GM23248 (cell line): ENCODE results near the gene FBXO34. TPM values are rescaled to one million over a fixed set of nuclear protein-coding genes. Genes with fewer than 3 reads are reported as not detected.

Source experiments
- DNase-seq: peaks from one replicate; pipeline ENCODE4 v3.0.0-alpha.2; 2015
- H2AFZ ChIP-seq: fragments of 200-600 bp; sonication (generic); 2 replicates; pipeline ENCODE4 v1.6.1; 2016; ENCODE audit warnings: antibody characterized with exemption
- H3F3A ChIP-seq: fragments of 200-600 bp; sonication (generic); 2 replicates; pipeline ENCODE4 v1.6.1; 2016; ENCODE audit warnings: mild to moderate bottlenecking, antibody characterized with exemption, mixed run types; ENCODE audit not compliant: insufficient read depth
- H3K27ac ChIP-seq: fragments of 200-600 bp; sonication (generic); 2 replicates; pipeline ENCODE4 v1.5.1; 2016; ENCODE audit warnings: mild to moderate bottlenecking
- H3K27me3 ChIP-seq: fragments of 200-600 bp; sonication (generic); replicated peaks from 2 replicates; pipeline ENCODE4 v1.6.1; 2016; ENCODE audit warnings: mild to moderate bottlenecking; ENCODE audit not compliant: insufficient read depth
- H3K36me3 ChIP-seq: fragments of 200-600 bp; sonication (generic); 2 replicates; pipeline ENCODE4 v1.6.1; 2016; ENCODE audit warnings: low read depth, mild to moderate bottlenecking
- H3K4me1 ChIP-seq: fragments of 200-600 bp; sonication (generic); 2 replicates; pipeline ENCODE4 v1.6.1; 2016; ENCODE audit warnings: mild to moderate bottlenecking; ENCODE audit not compliant: insufficient read depth
- H3K4me2 ChIP-seq: fragments of 200-600 bp; sonication (generic); one replicate; pipeline ENCODE4 v1.6.1; 2016; ENCODE audit warnings: mild to moderate bottlenecking; ENCODE audit not compliant: unreplicated experiment
- H3K4me3 ChIP-seq: fragments of 200-600 bp; sonication (generic); 2 replicates; pipeline ENCODE4 v1.5.1; 2016; ENCODE audit warnings: mild to moderate bottlenecking
- H3K79me2 ChIP-seq: fragments of 200-600 bp; sonication (generic); 2 replicates; pipeline ENCODE4 v1.6.1; 2016; ENCODE audit warnings: mild to moderate bottlenecking; ENCODE audit not compliant: insufficient read depth
- H3K9ac ChIP-seq: fragments of 200-600 bp; sonication (generic); 2 replicates; pipeline ENCODE4 v1.6.1; 2016; ENCODE audit warnings: mild to moderate bottlenecking
- H3K9me2 ChIP-seq: fragments of 200-600 bp; sonication (generic); 2 replicates; pipeline ENCODE4 v1.6.1; 2016; ENCODE audit warnings: mixed run types, mild to moderate bottlenecking, moderate library complexity; ENCODE audit not compliant: insufficient read depth
- H3K9me3 ChIP-seq: fragments of 200-600 bp; sonication (generic); one replicate; pipeline ENCODE4 v1.6.1; 2017; ENCODE audit warnings: low read depth
- H4K20me1 ChIP-seq: fragments of 200-600 bp; sonication (generic); 2 replicates; pipeline ENCODE4 v1.6.0; 2016; ENCODE audit not compliant: insufficient read depth
- EZH2 ChIP-seq: fragments of 200-600 bp; sonication (generic); IDR thresholded peaks from 2 replicates; pipeline ENCODE4 v1.6.1; 2018; ENCODE audit warnings: antibody characterized with exemption, mild to moderate bottlenecking; ENCODE audit not compliant: insufficient read depth, poor library complexity, severe bottlenecking
- EZH2phosphoT487 ChIP-seq: fragments of 200-600 bp; sonication (generic); IDR thresholded peaks from 2 replicates; pipeline ENCODE4 v1.6.1; 2018; ENCODE audit warnings: antibody characterized with exemption, moderate library complexity, mild to moderate bottlenecking, low read depth; ENCODE audit not compliant: insufficient read depth
- WGBS, 2 experiments: methylation state at CpG; one replicate each; pipeline ENCODE4 v1.1.6; 2015 to 2017; ENCODE audit warnings: low lambda C conversion rate in 2 of 2, low coverage in 1 of 2; ENCODE audit errors: missing lambda C conversion rate in 2 of 2; 5-methylcytosine and 5-hydroxymethylcytosine counted together
- in situ Hi-C: fragments of 300-500 bp; cut with MboI; formaldehyde crosslinking; loops from 2 replicates; pipeline ENCODE4 v1.15.0; 2020
- polyA plus RNA-seq: library from polyadenylated mRNA; unstranded; fragments of >200 nt; fragmentation: Nextera tagmentation; extraction: Ambion mirVana; gene quantifications from 2 replicates; pipeline ENCODE4 v1.2.1, GENCODE V29; 2016
- total RNA-seq: library from RNA; depleted of rRNA; stranded (reverse); fragments of >200 nt; shearing (Covaris generic); gene quantifications from 2 replicates; pipeline ENCODE4 v1.2.3, GENCODE V29; 2014

Gene FBXO34
- total and polyA plus RNA-seq, 2 experiments from 2014 or later, result 10.2 to 10.5 TPM

GRCh38 chr14:55288439-55288838 is 17.2 kb downstream of the FBXO34 start:
- H2AFZ ChIP-seq, result no peak overlapping the region
- TF ChIP-seq EZH2phosphoT487, result no peak
- TF ChIP-seq EZH2, result no peak
- H3K9me3 ChIP-seq, result no peaks in the 10 kb centered on the region
- H3K4me1 ChIP-seq, result no peaks in the 10 kb centered on the region; the same call in 1 of the 2 replicates
- H3K4me3 ChIP-seq, result no peak overlapping the region
- 82 to 83% methylated on average over 6 of the region's 6 CpGs for WGBS, 2 experiments
- in situ Hi-C loops, result no loop called here
- no peak overlapping the region for H3K4me2 ChIP-seq
- no peaks in the 10 kb centered on the region for H3K27me3 ChIP-seq
- H3K27ac ChIP-seq, result no peak overlapping the region
- no peak for DNase-seq
- peaks cover 98% of the 10 kb centered on the region for H3K79me2 ChIP-seq
- no peaks in the 10 kb centered on the region for H3K36me3 ChIP-seq
- no peaks in the 10 kb centered on the region for H3K9me2 ChIP-seq
- no peak overlapping the region for H3K9ac ChIP-seq
- H3F3A ChIP-seq, result no peaks in the 10 kb centered on the region
- peaks cover 8% of the 10 kb centered on the region; the same call in 1 of the 2 replicates for H4K20me1 ChIP-seq

GRCh38 chr14:55291480-55292081 is 20.4 kb downstream of the FBXO34 start:
- Histone ChIP-seq H4K20me1 (0 out of 2 replicates have a peak, but pooled peaks cover 9% of the 10 kb centered on the region), H3K9ac (no peak overlapping the region), H3F3A (no peaks in the 10 kb centered on the region), H3K79me2 (peaks cover 96% of the 10 kb centered on the region), H3K4me3 (no peak overlapping the region), H3K9me3 (no peaks in the 10 kb centered on the region), H3K27ac (no peak overlapping the region), H3K4me1 (no peaks in the 10 kb centered on the region), H3K36me3 (no peaks in the 10 kb centered on the region), H3K27me3 (no peaks in the 10 kb centered on the region), H3K4me2 (no peak overlapping the region), H3K9me2 (no peaks in the 10 kb centered on the region), H2AFZ (no peak overlapping the region)
- in situ Hi-C loops, result no loop called here
- TF ChIP-seq EZH2, result no peak
- TF ChIP-seq EZH2phosphoT487, result no peak
- WGBS, 2 experiments, result 96 to 100% methylated on average over 3 of the region's 3 CpGs
- DNase-seq, result no peak

DNA sequence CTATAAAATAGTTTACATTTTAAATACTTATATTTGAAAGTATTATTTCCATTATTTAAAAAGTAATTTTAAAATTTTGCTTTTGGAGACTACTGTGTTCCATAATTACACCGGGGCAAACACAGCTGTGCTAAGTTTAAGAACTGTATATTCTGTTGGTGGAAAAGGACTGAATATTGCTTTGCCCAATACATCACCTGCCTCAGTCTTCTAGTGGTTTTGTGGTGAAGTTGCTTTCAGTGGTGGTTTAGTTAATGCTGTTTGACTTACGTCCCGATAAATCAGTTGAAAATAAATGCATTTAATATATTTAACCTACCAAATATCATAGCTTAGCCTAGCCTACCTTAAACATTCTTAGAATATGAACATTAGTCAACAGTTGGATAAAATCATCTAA is 23.4 kb downstream of the FBXO34 start:
- no peak for TF ChIP-seq EZH2phosphoT487
- no peak for TF ChIP-seq EZH2
- Histone ChIP-seq H3K4me2 (no peak overlapping the region), H3K4me3 (no peak overlapping the region), H3K36me3 (0 out of 2 replicates have a peak, but pooled peaks cover 3% of the 10 kb centered on the region), H3K9me3 (no peaks in the 10 kb centered on the region), H3K27ac (no peak overlapping the region), H3K4me1 (no peaks in the 10 kb centered on the region), H3K79me2 (peaks cover 91% of the 10 kb centered on the region), H3K27me3 (no peaks in the 10 kb centered on the region), H3K9ac (no peak overlapping the region), H3F3A (no peaks in the 10 kb centered on the region), H4K20me1 (0 out of 2 replicates have a peak, but pooled peaks cover 3% of the 10 kb centered on the region), H2AFZ (no peak overlapping the region), H3K9me2 (no peaks in the 10 kb centered on the region)
- in situ Hi-C loops, result no loop called here
- no peak for DNase-seq
- WGBS, 2 experiments, result 97 to 98% methylated on average over 3 of the region's 3 CpGs

DNA sequence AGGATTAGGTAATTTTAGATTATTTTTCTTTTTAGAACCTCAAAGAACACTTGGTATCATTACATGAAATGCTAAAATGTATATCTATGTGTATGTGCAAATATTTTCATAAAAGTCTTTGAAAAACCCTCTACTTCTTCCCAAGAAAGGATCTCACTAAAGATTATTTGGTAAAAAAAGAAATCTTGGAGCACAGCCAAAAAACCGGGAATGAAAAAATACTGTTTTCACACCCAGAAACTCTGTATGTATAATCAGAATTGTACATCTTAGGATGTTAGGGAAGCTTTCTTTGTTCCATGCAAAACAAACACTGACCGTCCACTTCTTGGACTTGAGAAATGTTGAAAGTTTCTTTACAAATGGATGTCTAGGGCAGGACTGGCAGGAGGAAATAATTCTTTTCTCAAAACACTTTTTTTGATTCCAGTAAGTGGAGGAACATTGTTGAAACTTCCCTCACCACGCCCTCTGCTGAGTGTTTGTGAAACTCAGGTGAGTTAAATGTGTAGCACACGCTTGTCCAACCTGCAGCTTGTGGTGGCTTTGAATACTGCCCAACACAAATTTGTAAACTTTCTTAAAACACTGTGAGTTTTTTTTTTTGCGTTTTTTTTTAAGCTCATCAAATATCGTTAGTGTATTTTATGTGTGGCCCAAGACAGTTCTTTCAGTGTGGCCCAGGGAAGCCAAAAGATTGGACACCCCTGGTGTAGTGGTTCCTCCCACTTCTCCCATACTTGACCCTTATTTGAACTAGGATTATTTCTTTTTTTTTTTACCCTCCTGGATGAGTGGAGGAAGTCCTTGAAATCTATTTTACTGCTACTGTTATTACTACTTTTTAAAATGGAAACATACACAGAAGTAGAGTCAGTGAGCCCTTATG is 26.6 kb downstream of the FBXO34 start:
- no peaks in the 10 kb centered on the region for H3K27me3 ChIP-seq
- H3K4me2 ChIP-seq, result no peak overlapping the region
- peaks cover 7% of the 10 kb centered on the region; the same call in 1 of the 2 replicates for H3K4me1 ChIP-seq
- in situ Hi-C loops, result no loop called here
- H3K4me3 ChIP-seq, result no peak overlapping the region
- H3K9me3 ChIP-seq, result no peaks in the 10 kb centered on the region
- no peaks in the 10 kb centered on the region for H3F3A ChIP-seq
- H3K9ac ChIP-seq, result no peak overlapping the region
- 78 to 82% methylated on average over 5 to 6 of the region's 6 CpGs for WGBS, 2 experiments
- no peaks in the 10 kb centered on the region for H3K9me2 ChIP-seq
- 0 out of 2 replicates have a peak, but pooled peaks cover 3% of the 10 kb centered on the region for H3K36me3 ChIP-seq
- no peak overlapping the region for H2AFZ ChIP-seq
- H3K27ac ChIP-seq, result no peak overlapping the region
- 0 out of 2 replicates have a peak, but pooled peaks cover 3% of the 10 kb centered on the region for H4K20me1 ChIP-seq
- DNase-seq, result no peak
- peaks cover 90% of the 10 kb centered on the region for H3K79me2 ChIP-seq
- TF ChIP-seq EZH2 (no peak), EZH2phosphoT487 (no peak)
